Hepatocyte (in vitro differentiated cells): ENCODE results near the gene TMC2. TPM values are rescaled to one million over a fixed set of nuclear protein-coding genes. Genes with fewer than 3 reads are reported as not detected.

Source experiments
- DNase-seq: peaks from one replicate; pipeline ENCODE4 v3.0.0-alpha.2; 2016; ENCODE audit warnings: low spot score
- H2AFZ ChIP-seq: fragments of 200-600 bp; sonication (generic); 2 replicates; pipeline ENCODE4 v1.6.0; 2016; ENCODE audit warnings: antibody characterized with exemption, mild to moderate bottlenecking
- H3K27ac ChIP-seq: fragments of 200-600 bp; sonication (generic); 2 replicates; pipeline ENCODE4 v1.5.1; 2016; ENCODE audit warnings: mild to moderate bottlenecking
- H3K27me3 ChIP-seq: fragments of 200-600 bp; sonication (generic); 2 replicates; pipeline ENCODE4 v1.6.1; 2016
- H3K36me3 ChIP-seq: fragments of 200-600 bp; sonication (generic); replicated peaks from 2 replicates; pipeline ENCODE4 v1.5.1; 2016; ENCODE audit warnings: low read depth; ENCODE audit not compliant: insufficient read depth
- H3K4me1 ChIP-seq: fragments of 200-600 bp; sonication (generic); 2 replicates; pipeline ENCODE4 v1.5.1; 2016; ENCODE audit warnings: mild to moderate bottlenecking, moderate library complexity; ENCODE audit not compliant: insufficient read depth
- H3K4me2 ChIP-seq: fragments of 200-600 bp; sonication (generic); 2 replicates; pipeline ENCODE4 v1.6.0; 2016
- H3K4me3 ChIP-seq: fragments of 200-600 bp; sonication (generic); 2 replicates; pipeline ENCODE4 v1.5.1; 2016; ENCODE audit warnings: mild to moderate bottlenecking
- H3K79me2 ChIP-seq: fragments of 200-600 bp; sonication (generic); 2 replicates; pipeline ENCODE4 v1.6.0; 2017; ENCODE audit warnings: mild to moderate bottlenecking
- H3K9me2 ChIP-seq: fragments of 200-600 bp; sonication (generic); replicated peaks from 2 replicates; pipeline ENCODE4 v1.6.0; 2017; ENCODE audit warnings: mild to moderate bottlenecking; ENCODE audit not compliant: insufficient read depth
- H3K9me3 ChIP-seq: fragments of 200-600 bp; sonication (generic); 2 replicates; pipeline ENCODE4 v1.5.1; 2016; ENCODE audit warnings: low read depth, mild to moderate bottlenecking
- H4K20me1 ChIP-seq: fragments of 200-600 bp; sonication (generic); 2 replicates; pipeline ENCODE4 v1.6.0; 2016; ENCODE audit warnings: mild to moderate bottlenecking; ENCODE audit not compliant: insufficient read depth, poor library complexity, severe bottlenecking
- CTCF ChIP-seq: fragments of 200-600 bp; sonication (generic); IDR thresholded peaks from 2 replicates; pipeline ENCODE4 v1.5.1; 2016; ENCODE audit warnings: antibody characterized with exemption, mild to moderate bottlenecking; ENCODE audit not compliant: poor library complexity
- EZH2 ChIP-seq: fragments of 200-600 bp; sonication (generic); IDR thresholded peaks from 2 replicates; pipeline ENCODE4 v1.6.1; 2016; ENCODE audit warnings: antibody characterized with exemption, mild to moderate bottlenecking, borderline replicate concordance
- EZH2phosphoT487 ChIP-seq: fragments of 200-600 bp; sonication (generic); IDR thresholded peaks from one replicate; pipeline ENCODE4 v1.6.1; 2018; ENCODE audit warnings: antibody characterized with exemption, mild to moderate bottlenecking, low read depth, moderate library complexity; ENCODE audit not compliant: unreplicated experiment, severe bottlenecking
- WGBS: methylation state at CpG from one replicate; pipeline ENCODE4 v1.1.6; 2016; ENCODE audit warnings: low lambda C conversion rate; ENCODE audit errors: missing lambda C conversion rate; 5-methylcytosine and 5-hydroxymethylcytosine counted together
- polyA plus RNA-seq: library from polyadenylated mRNA; unstranded; fragments of >200 nt; fragmentation: Nextera tagmentation; extraction: Ambion mirVana; gene quantifications from 2 replicates; pipeline ENCODE4 v1.2.1, GENCODE V29; 2016
- total RNA-seq: library from RNA; depleted of rRNA; stranded (reverse); fragments of >200 nt; gene quantifications from 2 replicates; pipeline ENCODE4 v1.2.3, GENCODE V29; 2014

The TMC2 gene
- total and polyA plus RNA-seq, 2 experiments from 2014 or later, result not detected

- 0% methylated on average over 1 of the region's 1 CpG for WGBS
These were observed 103.9 kb downstream of the TMC2 start for GRCh38 chr20:2640260-2640659.

GRCh38 chr20:2640899-2641298 lies 104.5 kb downstream of the TMC2 start:
- no peaks in the 10 kb centered on the region for H3K36me3 ChIP-seq
- no peaks in the 10 kb centered on the region for H3K9me3 ChIP-seq
- H3K9me2 ChIP-seq, result no peaks in the 10 kb centered on the region
- H2AFZ ChIP-seq, result no peak overlapping the region
- H3K27me3 ChIP-seq, result no peaks in the 10 kb centered on the region
- no peak overlapping the region for H3K4me2 ChIP-seq
- TF ChIP-seq EZH2phosphoT487, result no peak
- no peak for TF ChIP-seq EZH2
- TF ChIP-seq CTCF, result no peak
- 87% methylated on average over 9 of the region's 9 CpGs for WGBS
- no peaks in the 10 kb centered on the region for H3K79me2 ChIP-seq
- H4K20me1 ChIP-seq, result no peaks in the 10 kb centered on the region
- DNase-seq, result no peak
- no peak overlapping the region for H3K27ac ChIP-seq
- no peak overlapping the region for H3K4me3 ChIP-seq
- H3K4me1 ChIP-seq, result no peaks in the 10 kb centered on the region

More at GRCh38 chr20:2640260-2640659, 103.9 kb downstream of the TMC2 start:
- TF ChIP-seq CTCF, result no peak
- no peak for TF ChIP-seq EZH2phosphoT487
- TF ChIP-seq EZH2, result no peak
- Histone ChIP-seq H3K4me1 (no peaks in the 10 kb centered on the region), H3K9me3 (no peaks in the 10 kb centered on the region), H3K9me2 (no peaks in the 10 kb centered on the region), H2AFZ (no peak overlapping the region), H3K27ac (no peak overlapping the region), H4K20me1 (no peaks in the 10 kb centered on the region), H3K79me2 (no peaks in the 10 kb centered on the region), H3K4me3 (no peak overlapping the region), H3K27me3 (no peaks in the 10 kb centered on the region), H3K36me3 (no peaks in the 10 kb centered on the region), H3K4me2 (no peak overlapping the region)
- no peak for DNase-seq

DNA sequence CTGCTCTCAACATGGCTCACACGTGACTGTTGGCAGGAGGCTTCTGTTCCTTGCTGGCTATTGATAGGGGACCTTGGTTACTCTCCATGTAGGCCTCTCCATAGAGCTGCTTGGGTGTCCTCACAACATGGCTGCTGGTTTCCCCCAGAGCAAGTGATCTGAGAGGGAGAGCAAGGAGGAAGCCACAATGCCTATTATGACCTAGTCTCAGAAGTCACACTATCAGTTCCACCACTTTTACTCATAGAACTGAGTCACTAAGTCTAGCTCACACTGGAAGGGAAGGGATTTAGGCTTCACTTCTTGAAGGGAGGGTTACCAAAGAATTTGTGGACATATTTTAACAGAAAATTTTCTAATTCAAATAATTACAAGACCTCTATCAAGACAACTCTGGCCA lies 107.3 kb downstream of the TMC2 start:
- TF ChIP-seq CTCF (no peak), EZH2phosphoT487 (no peak), EZH2 (no peak)
- no peak for DNase-seq
- Histone ChIP-seq H3K4me1 (no peaks in the 10 kb centered on the region), H3K27ac (no peak overlapping the region), H3K4me3 (no peak overlapping the region), H3K27me3 (no peaks in the 10 kb centered on the region), H4K20me1 (no peaks in the 10 kb centered on the region), H3K36me3 (no peaks in the 10 kb centered on the region), H3K9me3 (no peaks in the 10 kb centered on the region), H3K79me2 (no peaks in the 10 kb centered on the region), H3K9me2 (no peaks in the 10 kb centered on the region), H3K4me2 (no peak overlapping the region), H2AFZ (no peak overlapping the region)
- WGBS, result 4% methylated on average over 1 of the region's 1 CpG
